C4-2B (cell line): Measurements from ENCODE around the gene NOG.

Experiments
- CTCF ChIP-seq: fragments of 450-650 bp; conservative IDR thresholded peaks from 2 replicates; pipeline ENCODE4 v1.5.1; 2017; ENCODE audit warnings: mild to moderate bottlenecking
- ZFX ChIP-seq: fragments of 450-650 bp; IDR thresholded peaks from 2 replicates; pipeline ENCODE4 v1.6.1; 2017

GRCh38 chr17:56639517-56639916 is 46.0 kb downstream of the NOG start:
- TF ChIP-seq CTCF (no peak), ZFX (no peak)
